NCI-H1930 (cell line): ENCODE data around the gene NR1H4.
"Not testable (repeated sequence)": the region's sequence is repeated elsewhere in the genome, so short reads cannot be mapped to it uniquely, and the experiment has no call there.

Experiments used
- DNase-seq, 2 experiments: peaks; one replicate each; lab custom pipeline; 2025; lab: John Stamatoyannopoulos, UW

The NR1H4 gene

GRCh38 chr12:100567945-100568344 lies 94.3 kb downstream of the NR1H4 start:
- DNase-seq, result no peak

GRCh38 chr12:100572184-100572583 lies 98.5 kb downstream of the NR1H4 start:
- DNase-seq, result no peak

GRCh38 chr12:100573292-100574186 lies 99.9 kb downstream of the NR1H4 start, which contains the start of gene GAS2L3:
Gene GAS2L3 (plus strand): TSS chr12:100573684. CDS start chr12:100594905, 21,221 bp downstream.
- peak; percentile 78 to 81 for DNase-seq

GRCh38 chr12:100574187-100575074 lies 100.8 kb downstream of the NR1H4 start:
- no peak for DNase-seq

GRCh38 chr12:100576331-100577036 lies 102.8 kb downstream of the NR1H4 start:
- no peak for DNase-seq

GRCh38 chr12:100578923-100579322 lies 105.3 kb downstream of the NR1H4 start:
- no peak for DNase-seq

- DNase-seq, result no peak
Measured at GRCh38 chr12:100579844-100580243, 106.2 kb downstream of the NR1H4 start.

GRCh38 chr12:100584256-100584655 lies 110.6 kb downstream of the NR1H4 start:
- no peak for DNase-seq

- DNase-seq, result no peak
Measured at GRCh38 chr12:100591979-100592378, 118.3 kb downstream of the NR1H4 start.

- DNase-seq, result no peak
Measured at GRCh38 chr12:100593490-100593889, 119.8 kb downstream of the NR1H4 start.

- DNase-seq, result no peak
Measured at GRCh38 chr12:100601626-100602025, 128.0 kb downstream of the NR1H4 start.

GRCh38 chr12:100602997-100603396 lies 129.3 kb downstream of the NR1H4 start:
- not testable (repeated sequence) for DNase-seq

GRCh38 chr12:100608776-100609175 lies 135.1 kb downstream of the NR1H4 start:
- no peak for DNase-seq

- DNase-seq, result no peak
Measured at GRCh38 chr12:100610666-100611430, 137.2 kb downstream of the NR1H4 start.

- no peak for DNase-seq
Measured at GRCh38 chr12:100612606-100613005, 138.9 kb downstream of the NR1H4 start.
